Stomach (tissue), 9 donors: ENCODE data around the gene GLYR1. TPM values are rescaled to one million over a fixed set of nuclear protein-coding genes. Genes with fewer than 3 reads are reported as not detected.

ENCODE experiments used
- DNase-seq, 2 donors: peaks; one replicate each; pipeline versions ENCODE4 v3.0.0 to v3.0.0-alpha.2; 2013 to 2019
- H3K27ac ChIP-seq, 5 donors: fragments of 200-600 bp in 4 of 5; sonication (generic) in 4 of 5; one replicate each; pipeline ENCODE4 v1.5.1; 2013 to 2019; ENCODE audit warnings: mild to moderate bottlenecking in 1 of 5, moderate library complexity in 1 of 5
- H3K27me3 ChIP-seq, 3 donors: fragments of 200-600 bp; sonication (generic); one replicate each; pipeline ENCODE4 v1.5.1; 2017 to 2019; ENCODE audit warnings: mixed run types in 1 of 3
- H3K36me3 ChIP-seq, 4 donors: fragments of 200-600 bp; sonication (generic); 1 replicate in 3 of 4; 2 replicates in 1 of 4; pipeline ENCODE4 v1.5.1; 2016 to 2019
- H3K4me1 ChIP-seq, 4 donors: fragments of 200-600 bp; sonication (generic); one replicate each; pipeline ENCODE4 v1.5.1; 2016 to 2019
- H3K4me3 ChIP-seq, 4 donors: fragments of 200-600 bp; sonication (generic) in 3 of 4; one replicate each; pipeline ENCODE4 v1.5.1; 2016 to 2019; ENCODE audit warnings: mild to moderate bottlenecking in 1 of 4
- H3K9me3 ChIP-seq, 4 donors: fragments of 200-600 bp; sonication (generic); one replicate each; pipeline ENCODE4 v1.5.1; 2016 to 2019
- EP300 ChIP-seq: sonication (generic); formaldehyde crosslinking; IDR thresholded peaks from one replicate; pipeline ENCODE4 v1.6.1; 2017; ENCODE audit warnings: antibody characterized with exemption
- POLR2A ChIP-seq, 4 donors: fragments of 450-650 bp; IDR thresholded peaks; one replicate each; pipeline ENCODE4 v1.6.1; 2016; ENCODE audit warnings: antibody characterized with exemption in 4 of 4, control low read depth in 2 of 4, mild to moderate bottlenecking in 1 of 4, moderate library complexity in 1 of 4
- POLR2AphosphoS5 ChIP-seq, 3 donors: sonication (generic); formaldehyde crosslinking; IDR thresholded peaks; one replicate each; pipeline ENCODE4 v1.6.1; 2016; ENCODE audit warnings: antibody characterized with exemption in 3 of 3
- WGBS, 5 donors: extraction: QIAGEN DNeasy Blood & Tissue Kit in 3 of 5; methylation state at CpG; one replicate each; pipeline versions ENCODE4 v1.1.5 to v1.1.7; 2013 to 2018; 5-methylcytosine and 5-hydroxymethylcytosine counted together
- intact Hi-C: fragments of 100-400 bp; cut with DNase I; formaldehyde crosslinking; loops from one replicate; pipeline ENCODE4 v1.15.1; 2023; ENCODE audit warnings: low total_unique reads
- polyA plus RNA-seq, 3 donors: library from polyadenylated mRNA; stranded (reverse); fragments of 200-250 nt; gene quantifications; one replicate each; pipeline ENCODE4 v1.2.3, GENCODE V29; 2013
- total RNA-seq, 5 donors: library from RNA; depleted of rRNA; stranded (reverse); fragments of >200 nt; gene quantifications; one replicate each; pipeline versions ENCODE4 v1.1.0 to v1.2.3, GENCODE V29; 2014 to 2016
- TF ChIP-seq, protein P1 (sequence below), 7 experiments: fragments of 450-650 bp in 4 of 7; fragments of 200-600 bp in 3 of 7; sonication (generic) in 3 of 7; IDR thresholded peaks; one replicate each; pipeline ENCODE4 v1.5.1; 2016 to 2019; ENCODE audit warnings: antibody characterized with exemption in 7 of 7, control low read depth in 2 of 7, mild to moderate bottlenecking in 1 of 7
- donor health status: healthy with polysubstance abuse.
- donor health status: Bipolar disorder and iron deficiency.
- donor health status: healthy.

The GLYR1 gene
- total and polyA plus RNA-seq, 8 donors = 29.3 to 187 (median 62.8) TPM

DNA sequence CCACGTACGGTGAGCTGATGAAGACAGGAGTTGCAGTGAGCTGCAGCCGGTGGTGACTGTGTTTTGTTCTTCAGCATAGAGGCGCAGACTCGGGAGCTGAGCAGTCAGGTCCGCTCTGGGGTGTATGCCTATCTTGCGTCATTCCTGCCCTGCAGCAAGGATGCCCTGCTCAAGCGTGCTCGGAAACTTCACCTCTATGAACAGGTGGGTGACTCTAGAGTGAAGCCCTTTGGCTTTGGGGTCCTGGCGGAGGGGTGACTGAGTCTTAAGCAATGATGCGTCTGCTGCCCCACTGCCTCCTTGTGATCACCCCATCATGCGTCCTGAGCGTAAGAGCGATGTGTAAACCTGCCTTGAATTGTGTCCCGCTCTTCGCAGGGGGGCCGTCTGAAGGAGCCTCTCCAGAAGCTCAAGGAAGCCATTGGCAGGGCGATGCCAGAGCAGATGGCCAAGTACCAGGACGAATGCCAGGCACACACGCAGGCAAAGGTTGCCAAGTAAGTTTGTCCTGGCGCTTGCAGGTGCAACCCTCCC, 23.1 kb upstream of the GLYR1 start:
- H3K9me3 ChIP-seq = no peaks in the 10 kb centered on the region
- H3K4me1 ChIP-seq = peaks cover 13 to 37% (median 30%) of the 10 kb centered on the region in 4 donors
- TF ChIP-seq, protein P1, sequence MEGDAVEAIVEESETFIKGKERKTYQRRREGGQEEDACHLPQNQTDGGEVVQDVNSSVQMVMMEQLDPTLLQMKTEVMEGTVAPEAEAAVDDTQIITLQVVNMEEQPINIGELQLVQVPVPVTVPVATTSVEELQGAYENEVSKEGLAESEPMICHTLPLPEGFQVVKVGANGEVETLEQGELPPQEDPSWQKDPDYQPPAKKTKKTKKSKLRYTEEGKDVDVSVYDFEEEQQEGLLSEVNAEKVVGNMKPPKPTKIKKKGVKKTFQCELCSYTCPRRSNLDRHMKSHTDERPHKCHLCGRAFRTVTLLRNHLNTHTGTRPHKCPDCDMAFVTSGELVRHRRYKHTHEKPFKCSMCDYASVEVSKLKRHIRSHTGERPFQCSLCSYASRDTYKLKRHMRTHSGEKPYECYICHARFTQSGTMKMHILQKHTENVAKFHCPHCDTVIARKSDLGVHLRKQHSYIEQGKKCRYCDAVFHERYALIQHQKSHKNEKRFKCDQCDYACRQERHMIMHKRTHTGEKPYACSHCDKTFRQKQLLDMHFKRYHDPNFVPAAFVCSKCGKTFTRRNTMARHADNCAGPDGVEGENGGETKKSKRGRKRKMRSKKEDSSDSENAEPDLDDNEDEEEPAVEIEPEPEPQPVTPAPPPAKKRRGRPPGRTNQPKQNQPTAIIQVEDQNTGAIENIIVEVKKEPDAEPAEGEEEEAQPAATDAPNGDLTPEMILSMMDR (IDR thresholded peaks at IDR 0.05) = no peak
- no peak for TF ChIP-seq POLR2A (IDR thresholded peaks at IDR 0.05)
- TF ChIP-seq POLR2AphosphoS5 (IDR thresholded peaks at IDR 0.05) = no peak
- TF ChIP-seq EP300 = no peak
- H3K36me3 ChIP-seq = peaks cover 53 to 85% (median 74%) of the 10 kb centered on the region in 4 donors
- peak overlapping the region in 1 of 5 donors; percentile 3 for H3K27ac ChIP-seq
- 72 to 84% (median 76%) methylated on average over 16 to 21 of the region's 21 CpGs for WGBS, 5 donors
- H3K4me3 ChIP-seq = no peak overlapping the region
- intact Hi-C loops = no loop called here
- H3K27me3 ChIP-seq = no peaks in the 10 kb centered on the region
- peak in 1 of 2 donors; percentile 73 for DNase-seq

- DNase-seq = peak; percentile 59 to 72
- Histone ChIP-seq H3K4me1 (peaks cover 13 to 39% (median 30%) of the 10 kb centered on the region in 4 donors), H3K27ac (peak overlapping the region in 2 of 5 donors; percentile 7 to 34), H3K9me3 (no peaks in the 10 kb centered on the region), H3K36me3 (peaks cover 44 to 77% (median 71%) of the 10 kb centered on the region in 4 donors), H3K27me3 (no peaks in the 10 kb centered on the region), H3K4me3 (no peak overlapping the region)
- TF ChIP-seq POLR2AphosphoS5 (IDR thresholded peaks at IDR 0.05) (peak in 1 of 3 donors; percentile 18), POLR2A (IDR thresholded peaks at IDR 0.05) (no peak)
- intact Hi-C loops = no loop called here
- 42 to 69% (median 58%) methylated on average over 13 of the region's 13 CpGs for WGBS, 5 donors
Observed at GRCh38 chr16:4869147-4869805, 22.2 kb upstream of the GLYR1 start.

DNA sequence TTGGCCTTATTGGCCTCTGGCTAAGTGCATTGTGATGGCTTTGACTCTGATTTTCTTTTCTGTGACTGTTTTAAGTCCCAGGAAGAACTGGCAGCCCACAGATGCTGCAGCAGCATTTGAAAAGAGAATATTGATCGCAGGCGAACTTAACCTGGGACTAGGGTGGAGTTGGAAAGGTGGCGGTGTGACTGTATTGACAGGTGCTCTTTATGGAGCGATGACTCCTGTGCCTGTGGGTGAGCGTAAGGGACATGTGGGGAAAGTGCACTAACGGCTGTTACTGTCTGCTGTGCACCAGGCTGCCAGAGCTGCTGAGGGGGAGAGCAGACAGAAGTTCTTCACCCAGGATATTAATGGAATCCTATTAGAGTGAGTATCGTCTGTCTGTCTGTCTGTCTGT, 21.4 kb upstream of the GLYR1 start:
- Histone ChIP-seq H3K27me3 (no peaks in the 10 kb centered on the region), H3K4me1 (peaks cover 13 to 44% (median 31%) of the 10 kb centered on the region in 4 donors), H3K9me3 (no peaks in the 10 kb centered on the region), H3K4me3 (no peak overlapping the region), H3K27ac (no peak overlapping the region), H3K36me3 (peaks cover 36 to 77% (median 68%) of the 10 kb centered on the region in 4 donors)
- DNase-seq = no peak
- intact Hi-C loops = no loop called here
- TF ChIP-seq POLR2A (IDR thresholded peaks at IDR 0.05) (no peak), EP300 (no peak), POLR2AphosphoS5 (IDR thresholded peaks at IDR 0.05) (no peak)
- TF ChIP-seq, protein P1 (IDR thresholded peaks at IDR 0.05) = no peak
- 75 to 93% (median 90%) methylated on average over 7 of the region's 7 CpGs for WGBS, 5 donors

GRCh38 chr16:4868026-4868425, 20.9 kb upstream of the GLYR1 start:
- peak in 1 of 2 donors; percentile 38 for DNase-seq
- Histone ChIP-seq H3K27ac (no peak overlapping the region), H3K4me1 (peaks cover 13 to 50% (median 35%) of the 10 kb centered on the region in 4 donors), H3K9me3 (no peaks in the 10 kb centered on the region), H3K27me3 (no peaks in the 10 kb centered on the region), H3K36me3 (peaks cover 31 to 74% (median 68%) of the 10 kb centered on the region in 4 donors), H3K4me3 (no peak overlapping the region)
- intact Hi-C loops = no loop called here
- 40 to 79% (median 59%) methylated on average over 5 of the region's 5 CpGs for WGBS, 5 donors
- no peak for TF ChIP-seq POLR2AphosphoS5 (IDR thresholded peaks at IDR 0.05)

- DNase-seq = no peak
- Histone ChIP-seq H3K36me3 (peaks cover 23 to 74% (median 68%) of the 10 kb centered on the region in 4 donors), H3K27ac (no peak overlapping the region), H3K4me3 (no peak overlapping the region), H3K9me3 (no peaks in the 10 kb centered on the region), H3K27me3 (no peaks in the 10 kb centered on the region), H3K4me1 (peaks cover 19 to 64% (median 43%) of the 10 kb centered on the region in 4 donors)
- intact Hi-C loops = no loop called here
- TF ChIP-seq POLR2AphosphoS5 (IDR thresholded peaks at IDR 0.05) (no peak), POLR2A (IDR thresholded peaks at IDR 0.05) (no peak), EP300 (no peak)
- TF ChIP-seq, protein P1 (IDR thresholded peaks at IDR 0.05) = no peak
- 94 to 98% (median 97%) methylated on average over 12 of the region's 12 CpGs for WGBS, 5 donors
Observed at GRCh38 chr16:4866586-4866985, 19.5 kb upstream of the GLYR1 start.
